Tibial nerve (tissue), 4 donors: Measurements from ENCODE around the gene PIK3IP1. TPM values are rescaled to one million over a fixed set of nuclear protein-coding genes. Genes with fewer than 3 reads are reported as not detected.

Experiments
- DNase-seq, 2 donors: peaks; one replicate each; pipeline ENCODE4 v3.0.0-alpha.2; 2019; ENCODE audit warnings: low spot score in 2 of 2
- H3K27ac ChIP-seq, 4 donors: fragments of 200-600 bp; sonication (generic) in 3 of 4; one replicate each; pipeline ENCODE4 v1.5.1; 2017 to 2019; ENCODE audit warnings: mild to moderate bottlenecking in 1 of 4
- H3K27me3 ChIP-seq, 2 donors: fragments of 200-600 bp; sonication (generic) in 1 of 2; one replicate each; pipeline versions ENCODE4 v1.5.1 to v1.6.0; 2017 to 2019
- H3K36me3 ChIP-seq, 3 donors: fragments of 200-600 bp; sonication (generic); one replicate each; pipeline ENCODE4 v1.5.1; 2018 to 2019
- H3K4me1 ChIP-seq, 4 donors: fragments of 200-600 bp; sonication (generic) in 3 of 4; one replicate each; pipeline ENCODE4 v1.5.1; 2017 to 2019
- H3K4me3 ChIP-seq, 4 donors: fragments of 200-600 bp; sonication (generic) in 3 of 4; one replicate each; pipeline ENCODE4 v1.5.1; 2017 to 2019; ENCODE audit warnings: mild to moderate bottlenecking in 1 of 4, moderate library complexity in 1 of 4
- H3K9me3 ChIP-seq, 4 donors: fragments of 200-600 bp; sonication (generic) in 3 of 4; one replicate each; pipeline ENCODE4 v1.5.1; 2017 to 2019
- CTCF ChIP-seq, 5 experiments: fragments of 200-600 bp in 3 of 5; fragments of 450-650 bp in 2 of 5; sonication (generic) in 3 of 5; IDR thresholded peaks; one replicate each; pipeline ENCODE4 v1.5.1; 2016 to 2019; ENCODE audit warnings: antibody characterized with exemption in 5 of 5, mild to moderate bottlenecking in 3 of 5, moderate library complexity in 2 of 5
- EP300 ChIP-seq, 2 donors: sonication (generic); formaldehyde crosslinking; IDR thresholded peaks; one replicate each; pipeline ENCODE4 v1.6.1; 2017; ENCODE audit warnings: antibody characterized with exemption in 2 of 2, mild to moderate bottlenecking in 1 of 2
- POLR2A ChIP-seq, 2 donors: fragments of 450-650 bp; IDR thresholded peaks; one replicate each; pipeline ENCODE4 v1.6.1; 2017; ENCODE audit warnings: antibody characterized with exemption in 2 of 2, mild to moderate bottlenecking in 2 of 2, moderate library complexity in 2 of 2
- WGBS, 2 donors: methylation state at CpG; one replicate each; pipeline ENCODE4 v1.1.5; 2018; 5-methylcytosine and 5-hydroxymethylcytosine counted together
- small RNA-seq: library from RNA; depleted of rRNA; stranded (forward); fragments of <200 nt; gene quantifications from one replicate; pipeline ENCODE3, GENCODE V24; 2016
- total RNA-seq, 4 donors: library from RNA; depleted of rRNA; stranded (reverse); fragments of >200 nt; gene quantifications; one replicate each; pipeline ENCODE4 v1.1.0, GENCODE V29; 2016

PIK3IP1 gene
- total RNA-seq, 4 donors from 2014 or later = 54.8 to 106 (median 80.5) TPM

GRCh38 chr22:31233001-31233400 lies 59.3 kb downstream of the PIK3IP1 start:
- H3K9me3 ChIP-seq = no peaks in the 10 kb centered on the region
- H3K4me3 ChIP-seq = no peak overlapping the region
- WGBS, 2 donors = 80 to 81% methylated on average over 3 of the region's 3 CpGs
- TF ChIP-seq CTCF (IDR thresholded peaks at IDR 0.05) = no peak
- TF ChIP-seq POLR2A (IDR thresholded peaks at IDR 0.05) = no peak
- TF ChIP-seq EP300 (IDR thresholded peaks at IDR 0.05) = no peak
- H3K36me3 ChIP-seq = no peaks in the 10 kb centered on the region
- H3K4me1 ChIP-seq = peaks cover 0 to 40% (median 25%) of the 10 kb centered on the region in 4 donors
- H3K27me3 ChIP-seq = no peaks in the 10 kb centered on the region
- DNase-seq = no peak
- peak overlapping the region in 2 of 4 donors; percentile 10 to 60 for H3K27ac ChIP-seq

Small RNA genes lying within 50 kb of the gene (small RNA-seq; reads per million reads assigned to genes)
- gene RNA5SP496 = not detected

Other genes starting within 250 kb of the PIK3IP1 start
- 100 to 1,000 TPM; 173 to 294 (median 253) TPM for gene SMTN, start 211.2 kb downstream of the PIK3IP1 start, total RNA-seq
- 100 to 1,000 TPM; 591 to 706 (median 650) TPM for gene SELENOM, start 184.9 kb downstream of the PIK3IP1 start, total RNA-seq
- gene INPP5J, start 169.5 kb downstream of the PIK3IP1 start, total RNA-seq = 1 to 10 TPM in 1 of 4 donors, under 1 TPM in 3; 0.20 to 1.0 (median 0.67) TPM
- gene PLA2G3, start 152.0 kb downstream of the PIK3IP1 start, total RNA-seq = not detected
- gene RNF185, start 132.3 kb downstream of the PIK3IP1 start, total RNA-seq = 10 to 100 TPM; 34.5 to 44.4 (median 38.8) TPM
- gene LIMK2, start 80.2 kb downstream of the PIK3IP1 start, total RNA-seq = 10 to 100 TPM; 50.0 to 67.2 (median 56.9) TPM
- 10 to 100 TPM; 27.1 to 33.5 (median 31.3) TPM for gene PATZ1, start 53.9 kb upstream of the PIK3IP1 start, total RNA-seq
- 10 to 100 TPM; 35.9 to 86.7 (median 51.9) TPM for gene DRG1, start 107.1 kb upstream of the PIK3IP1 start, total RNA-seq
- 10 to 100 TPM; 14.4 to 31.8 (median 17.5) TPM for gene EIF4ENIF1, start 197.4 kb upstream of the PIK3IP1 start, total RNA-seq
- gene SFI1, start 204.0 kb upstream of the PIK3IP1 start, total RNA-seq = 10 to 100 TPM; 30.4 to 66.9 (median 49.5) TPM